Stomach (tissue), 9 donors: Measurements from ENCODE around the gene CDC25C. TPM values are rescaled to one million over a fixed set of nuclear protein-coding genes. Genes with fewer than 3 reads are reported as not detected.

Source experiments
- DNase-seq, 2 donors: peaks; one replicate each; pipeline versions ENCODE4 v3.0.0 to v3.0.0-alpha.2; 2013 to 2019
- H3K27ac ChIP-seq, 5 donors: fragments of 200-600 bp in 4 of 5; sonication (generic) in 4 of 5; one replicate each; pipeline ENCODE4 v1.5.1; 2013 to 2019; ENCODE audit warnings: mild to moderate bottlenecking in 1 of 5, moderate library complexity in 1 of 5
- H3K27me3 ChIP-seq, 3 donors: fragments of 200-600 bp; sonication (generic); one replicate each; pipeline ENCODE4 v1.5.1; 2017 to 2019; ENCODE audit warnings: mixed run types in 1 of 3
- H3K36me3 ChIP-seq, 4 donors: fragments of 200-600 bp; sonication (generic); 1 replicate in 3 of 4; 2 replicates in 1 of 4; pipeline ENCODE4 v1.5.1; 2016 to 2019
- H3K4me1 ChIP-seq, 4 donors: fragments of 200-600 bp; sonication (generic); one replicate each; pipeline ENCODE4 v1.5.1; 2016 to 2019
- H3K4me3 ChIP-seq, 4 donors: fragments of 200-600 bp; sonication (generic) in 3 of 4; one replicate each; pipeline ENCODE4 v1.5.1; 2016 to 2019; ENCODE audit warnings: mild to moderate bottlenecking in 1 of 4
- H3K9me3 ChIP-seq, 4 donors: fragments of 200-600 bp; sonication (generic); one replicate each; pipeline ENCODE4 v1.5.1; 2016 to 2019
- EP300 ChIP-seq: sonication (generic); formaldehyde crosslinking; IDR thresholded peaks from one replicate; pipeline ENCODE4 v1.6.1; 2017; ENCODE audit warnings: antibody characterized with exemption
- POLR2A ChIP-seq, 4 donors: fragments of 450-650 bp; IDR thresholded peaks; one replicate each; pipeline ENCODE4 v1.6.1; 2016; ENCODE audit warnings: antibody characterized with exemption in 4 of 4, control low read depth in 2 of 4, mild to moderate bottlenecking in 1 of 4, moderate library complexity in 1 of 4
- POLR2AphosphoS5 ChIP-seq, 3 donors: sonication (generic); formaldehyde crosslinking; IDR thresholded peaks; one replicate each; pipeline ENCODE4 v1.6.1; 2016; ENCODE audit warnings: antibody characterized with exemption in 3 of 3
- WGBS, 5 donors: extraction: QIAGEN DNeasy Blood & Tissue Kit in 3 of 5; methylation state at CpG; one replicate each; pipeline versions ENCODE4 v1.1.5 to v1.1.7; 2013 to 2018; 5-methylcytosine and 5-hydroxymethylcytosine counted together
- intact Hi-C: fragments of 100-400 bp; cut with DNase I; formaldehyde crosslinking; loops from one replicate; pipeline ENCODE4 v1.15.1; 2023; ENCODE audit warnings: low total_unique reads
- polyA plus RNA-seq, 3 donors: library from polyadenylated mRNA; stranded (reverse); fragments of 200-250 nt; gene quantifications; one replicate each; pipeline ENCODE4 v1.2.3, GENCODE V29; 2013
- total RNA-seq, 5 donors: library from RNA; depleted of rRNA; stranded (reverse); fragments of >200 nt; gene quantifications; one replicate each; pipeline versions ENCODE4 v1.1.0 to v1.2.3, GENCODE V29; 2014 to 2016
- TF ChIP-seq, protein P1 (sequence below), 7 experiments: fragments of 450-650 bp in 4 of 7; fragments of 200-600 bp in 3 of 7; sonication (generic) in 3 of 7; IDR thresholded peaks; one replicate each; pipeline ENCODE4 v1.5.1; 2016 to 2019; ENCODE audit warnings: antibody characterized with exemption in 7 of 7, control low read depth in 2 of 7, mild to moderate bottlenecking in 1 of 7
- donor health status: healthy with polysubstance abuse.
- donor health status: Bipolar disorder and iron deficiency.
- donor health status: healthy.

CDC25C gene
- total and polyA plus RNA-seq, 8 donors, result 0.75 to 4.1 (median 2.1) TPM; not detected in 3

- WGBS, 5 donors, result 95 to 98% (median 97%) methylated on average over 31 to 32 of the region's 32 CpGs
Measured at GRCh38 chr5:138344887-138345622, 13.5 kb upstream of the CDC25C start.

DNA sequence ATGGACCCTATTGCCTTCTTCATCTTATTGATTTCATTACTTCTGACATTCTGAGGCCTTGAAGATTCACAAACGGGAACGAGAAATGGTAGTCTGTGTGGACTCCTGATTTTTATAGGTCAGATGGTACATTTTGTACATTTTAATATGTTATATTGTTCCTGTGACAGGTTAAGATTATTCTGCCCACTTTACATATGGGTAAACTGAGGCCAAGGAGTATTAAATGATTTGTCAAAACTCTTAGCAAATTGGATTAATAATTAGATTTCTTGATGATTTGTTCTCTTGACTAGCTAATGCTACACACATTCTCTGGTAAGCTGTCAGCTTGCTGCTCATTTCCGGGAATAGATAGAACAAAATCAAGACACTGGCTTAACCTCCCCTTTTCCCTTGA lies 8.4 kb upstream of the CDC25C start:
- Histone ChIP-seq H3K27ac (peak overlapping the region in 3 of 5 donors; percentile 94 to 98 (median 97)), H3K36me3 (peaks cover 16 to 41% (median 41%) of the 10 kb centered on the region in 4 donors), H3K4me3 (peak overlapping the region in 2 of 4 donors; percentile 90 to 94), H3K9me3 (no peaks in the 10 kb centered on the region), H3K27me3 (no peaks in the 10 kb centered on the region), H3K4me1 (peaks cover 27 to 55% (median 32%) of the 10 kb centered on the region in 4 donors)
- intact Hi-C loops, result no loop called here
- DNase-seq, result no peak
- WGBS, 5 donors, result 82 to 86% (median 83%) methylated on average over 3 of the region's 3 CpGs
- TF ChIP-seq POLR2AphosphoS5 (IDR thresholded peaks at IDR 0.05) (no peak), EP300 (no peak), POLR2A (IDR thresholded peaks at IDR 0.05) (no peak)
- TF ChIP-seq, protein P1, sequence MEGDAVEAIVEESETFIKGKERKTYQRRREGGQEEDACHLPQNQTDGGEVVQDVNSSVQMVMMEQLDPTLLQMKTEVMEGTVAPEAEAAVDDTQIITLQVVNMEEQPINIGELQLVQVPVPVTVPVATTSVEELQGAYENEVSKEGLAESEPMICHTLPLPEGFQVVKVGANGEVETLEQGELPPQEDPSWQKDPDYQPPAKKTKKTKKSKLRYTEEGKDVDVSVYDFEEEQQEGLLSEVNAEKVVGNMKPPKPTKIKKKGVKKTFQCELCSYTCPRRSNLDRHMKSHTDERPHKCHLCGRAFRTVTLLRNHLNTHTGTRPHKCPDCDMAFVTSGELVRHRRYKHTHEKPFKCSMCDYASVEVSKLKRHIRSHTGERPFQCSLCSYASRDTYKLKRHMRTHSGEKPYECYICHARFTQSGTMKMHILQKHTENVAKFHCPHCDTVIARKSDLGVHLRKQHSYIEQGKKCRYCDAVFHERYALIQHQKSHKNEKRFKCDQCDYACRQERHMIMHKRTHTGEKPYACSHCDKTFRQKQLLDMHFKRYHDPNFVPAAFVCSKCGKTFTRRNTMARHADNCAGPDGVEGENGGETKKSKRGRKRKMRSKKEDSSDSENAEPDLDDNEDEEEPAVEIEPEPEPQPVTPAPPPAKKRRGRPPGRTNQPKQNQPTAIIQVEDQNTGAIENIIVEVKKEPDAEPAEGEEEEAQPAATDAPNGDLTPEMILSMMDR (IDR thresholded peaks at IDR 0.05), result no peak

More at GRCh38 chr5:138344887-138345622, 13.5 kb upstream of the CDC25C start:
- no peak for DNase-seq
- H3K4me3 ChIP-seq, result no peak overlapping the region
- intact Hi-C loops, result no loop called here
- H3K4me1 ChIP-seq, result peaks cover 12 to 29% (median 16%) of the 10 kb centered on the region in 4 donors
- no peaks in the 10 kb centered on the region for H3K9me3 ChIP-seq
- no peak for TF ChIP-seq EP300
- TF ChIP-seq, protein P1 (IDR thresholded peaks at IDR 0.05), result no peak
- TF ChIP-seq POLR2AphosphoS5 (IDR thresholded peaks at IDR 0.05), result no peak
- no peak for TF ChIP-seq POLR2A (IDR thresholded peaks at IDR 0.05)
- H3K27ac ChIP-seq, result no peak overlapping the region
- H3K27me3 ChIP-seq, result no peaks in the 10 kb centered on the region
- peaks cover 50 to 92% (median 85%) of the 10 kb centered on the region in 4 donors for H3K36me3 ChIP-seq

- Histone ChIP-seq H3K36me3 (peaks cover 11 to 36% (median 35%) of the 10 kb centered on the region in 4 donors), H3K9me3 (no peaks in the 10 kb centered on the region), H3K27me3 (no peaks in the 10 kb centered on the region), H3K4me3 (peak overlapping the region; percentile 83 to 96 (median 92)), H3K27ac (peak overlapping the region in 4 of 5 donors; percentile 94 to 98 (median 97)), H3K4me1 (peaks cover 27 to 55% (median 32%) of the 10 kb centered on the region in 4 donors)
- whole genome bisulfite sequencing, 5 donors, result 44 to 58% (median 50%) methylated on average over 2 of the region's 2 CpGs
- no peak for DNase-seq
- intact Hi-C loops, result no loop called here
- TF ChIP-seq, protein P1 (IDR thresholded peaks at IDR 0.05), result no peak
- no peak for TF ChIP-seq EP300
Measured at GRCh38 chr5:138339464-138339863, 7.9 kb upstream of the CDC25C start.

DNA sequence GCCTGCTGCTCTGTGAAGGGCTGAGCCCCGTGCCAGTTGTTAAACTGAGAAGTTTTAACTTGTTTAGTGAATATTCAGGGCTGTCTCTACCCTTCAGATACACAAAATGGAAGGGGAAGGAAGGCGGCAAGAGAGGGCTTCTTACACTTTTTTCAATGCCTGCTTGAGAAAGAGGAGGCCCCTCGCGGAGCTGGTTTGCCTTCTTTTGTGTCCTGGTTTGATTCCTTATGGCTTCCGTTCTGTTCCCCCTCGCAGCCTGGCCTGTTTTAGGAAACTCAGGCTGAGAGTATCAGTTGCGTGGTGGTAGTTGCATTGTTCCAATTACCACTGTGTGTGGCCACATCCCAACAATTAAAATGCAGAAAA lies 7.5 kb upstream of the CDC25C start:
- Histone ChIP-seq H3K4me1 (peaks cover 27 to 55% (median 32%) of the 10 kb centered on the region in 4 donors), H3K27me3 (no peaks in the 10 kb centered on the region), H3K9me3 (no peaks in the 10 kb centered on the region), H3K27ac (peak overlapping the region; percentile 94 to 98 (median 97)), H3K36me3 (peaks cover 10 to 32% (median 31%) of the 10 kb centered on the region in 4 donors), H3K4me3 (peak overlapping the region; percentile 83 to 96 (median 92))
- intact Hi-C loops, result no loop called here
- WGBS, 5 donors, result 3 to 10% (median 6%) methylated on average over 7 of the region's 7 CpGs
- no peak for TF ChIP-seq POLR2AphosphoS5 (IDR thresholded peaks at IDR 0.05)
- TF ChIP-seq, protein P1 (IDR thresholded peaks at IDR 0.05), result no peak
- TF ChIP-seq POLR2A (IDR thresholded peaks at IDR 0.05), result no peak
- TF ChIP-seq EP300, result no peak
- peak; percentile 35 to 68 for DNase-seq
